ENCODE measurements around the gene DCLRE1B.

GRCh38 chr1:113938192-113938591, 33.1 kb downstream of the DCLRE1B start:
- TF ChIP-seq, protein P1, sequence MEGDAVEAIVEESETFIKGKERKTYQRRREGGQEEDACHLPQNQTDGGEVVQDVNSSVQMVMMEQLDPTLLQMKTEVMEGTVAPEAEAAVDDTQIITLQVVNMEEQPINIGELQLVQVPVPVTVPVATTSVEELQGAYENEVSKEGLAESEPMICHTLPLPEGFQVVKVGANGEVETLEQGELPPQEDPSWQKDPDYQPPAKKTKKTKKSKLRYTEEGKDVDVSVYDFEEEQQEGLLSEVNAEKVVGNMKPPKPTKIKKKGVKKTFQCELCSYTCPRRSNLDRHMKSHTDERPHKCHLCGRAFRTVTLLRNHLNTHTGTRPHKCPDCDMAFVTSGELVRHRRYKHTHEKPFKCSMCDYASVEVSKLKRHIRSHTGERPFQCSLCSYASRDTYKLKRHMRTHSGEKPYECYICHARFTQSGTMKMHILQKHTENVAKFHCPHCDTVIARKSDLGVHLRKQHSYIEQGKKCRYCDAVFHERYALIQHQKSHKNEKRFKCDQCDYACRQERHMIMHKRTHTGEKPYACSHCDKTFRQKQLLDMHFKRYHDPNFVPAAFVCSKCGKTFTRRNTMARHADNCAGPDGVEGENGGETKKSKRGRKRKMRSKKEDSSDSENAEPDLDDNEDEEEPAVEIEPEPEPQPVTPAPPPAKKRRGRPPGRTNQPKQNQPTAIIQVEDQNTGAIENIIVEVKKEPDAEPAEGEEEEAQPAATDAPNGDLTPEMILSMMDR (IDR thresholded peaks at IDR 0.05), result no peak
- no peak for TF ChIP-seq POLR2A (IDR thresholded peaks at IDR 0.05)

All from uterus (tissue), 2 donors.